ENCODE data around the gene TMEM170B.

The TMEM170B gene

DNA sequence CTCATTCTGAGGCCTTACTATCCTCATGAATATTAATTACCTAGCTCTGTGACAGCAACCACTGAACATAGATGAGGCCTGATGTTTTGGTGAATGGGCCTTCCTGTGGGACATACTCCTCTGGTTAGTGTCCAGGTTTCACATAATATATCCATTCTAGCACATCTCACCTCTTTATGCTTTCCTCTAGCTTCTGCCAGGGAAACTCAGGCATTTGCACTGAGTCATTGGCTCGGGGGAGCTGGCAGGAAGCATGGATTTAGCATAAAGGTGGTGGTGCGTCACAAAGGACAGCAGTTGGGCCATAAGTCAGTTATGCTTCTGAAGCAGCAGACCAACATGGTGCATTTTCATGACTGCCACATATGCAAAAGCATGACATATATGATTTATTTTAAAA, 37.5 kb upstream of the TMEM170B start:
- H4K20me1 ChIP-seq (ENCODE audit: insufficient read depth, low read length), result no peaks in the 10 kb centered on the region
- no peak overlapping the region for H2AFZ ChIP-seq (ENCODE audit: low read depth, low read length)
- no peak overlapping the region for H3K4me2 ChIP-seq (ENCODE audit: low read length)

GRCh38 chr6:11509471-11509870, 28.1 kb upstream of the TMEM170B start:
- H3K4me3 ChIP-seq (ENCODE audit: low read length), result no peak overlapping the region
- TF ChIP-seq EZH2phosphoT487 (IDR thresholded peaks at IDR 0.05; ENCODE audit: low read depth) (no peak), CTCF (IDR thresholded peaks at IDR 0.05; ENCODE audit: low read depth, low read length) (no peak)
- H3K79me2 ChIP-seq (ENCODE audit: low read length), result no peaks in the 10 kb centered on the region
- H3K4me1 ChIP-seq (ENCODE audit: low read length), result peaks cover 69% of the 10 kb centered on the region
- H4K20me1 ChIP-seq (ENCODE audit: insufficient read depth, low read length), result no peaks in the 10 kb centered on the region
- H3K9ac ChIP-seq (ENCODE audit: low read length), result no peak overlapping the region
- peaks cover 9% of the 10 kb centered on the region for H3K36me3 ChIP-seq (replicated peaks; ENCODE audit: low read depth, low read length)
- no peak overlapping the region for H3K4me2 ChIP-seq (ENCODE audit: low read length)
- H3K27ac ChIP-seq (ENCODE audit: low read length), result no peak overlapping the region
- no peaks in the 10 kb centered on the region for H3K27me3 ChIP-seq (ENCODE audit: low read depth, low read length)
- no peaks in the 10 kb centered on the region for H3K9me3 ChIP-seq (ENCODE audit: insufficient read depth, low read length)
- H2AFZ ChIP-seq (ENCODE audit: low read depth, low read length), result no peak overlapping the region

More for the DNA sequence above, 37.5 kb upstream of the TMEM170B start:
- no peak overlapping the region for H3K4me3 ChIP-seq (ENCODE audit: low read length)
- H3K79me2 ChIP-seq (ENCODE audit: low read length), result no peaks in the 10 kb centered on the region
- no peaks in the 10 kb centered on the region for H3K9me3 ChIP-seq (ENCODE audit: insufficient read depth, low read length)
- H3K27ac ChIP-seq (ENCODE audit: low read length), result no peak overlapping the region
- peaks cover 32% of the 10 kb centered on the region for H3K4me1 ChIP-seq (ENCODE audit: low read length)
- H3K27me3 ChIP-seq (ENCODE audit: low read depth, low read length), result no peaks in the 10 kb centered on the region
- H3K36me3 ChIP-seq (replicated peaks; ENCODE audit: low read depth, low read length), result no peaks in the 10 kb centered on the region
- no peak overlapping the region for H3K9ac ChIP-seq (ENCODE audit: low read length)
- no peak for TF ChIP-seq EZH2phosphoT487 (IDR thresholded peaks at IDR 0.05; ENCODE audit: low read depth)
- TF ChIP-seq CTCF (IDR thresholded peaks at IDR 0.05; ENCODE audit: low read depth, low read length), result no peak

- TF ChIP-seq EZH2phosphoT487 (IDR thresholded peaks at IDR 0.05; ENCODE audit: low read depth), result no peak
- no peak for TF ChIP-seq CTCF (IDR thresholded peaks at IDR 0.05; ENCODE audit: low read depth, low read length)
- H3K36me3 ChIP-seq (replicated peaks; ENCODE audit: low read depth, low read length), result peaks cover 14% of the 10 kb centered on the region
- no peaks in the 10 kb centered on the region for H3K79me2 ChIP-seq (ENCODE audit: low read length)
- H3K4me2 ChIP-seq (ENCODE audit: low read length), result peak overlapping the region; percentile 80
- peak overlapping the region; percentile 44 for H3K4me3 ChIP-seq (ENCODE audit: low read length)
- peaks cover 87% of the 10 kb centered on the region for H3K4me1 ChIP-seq (ENCODE audit: low read length)
- no peaks in the 10 kb centered on the region for H4K20me1 ChIP-seq (ENCODE audit: insufficient read depth, low read length)
- no peak overlapping the region for H2AFZ ChIP-seq (ENCODE audit: low read depth, low read length)
- peak overlapping the region; percentile 99 for H3K27ac ChIP-seq (ENCODE audit: low read length)
- 0 out of 2 replicates have a peak, but pooled peaks cover 4% of the 10 kb centered on the region for H3K9me3 ChIP-seq (ENCODE audit: insufficient read depth, low read length)
- H3K27me3 ChIP-seq (ENCODE audit: low read depth, low read length), result no peaks in the 10 kb centered on the region
- peak overlapping the region; percentile 80 for H3K9ac ChIP-seq (ENCODE audit: low read length)
These were observed 22.9 kb upstream of the TMEM170B start for GRCh38 chr6:11514672-11515071.

DNA sequence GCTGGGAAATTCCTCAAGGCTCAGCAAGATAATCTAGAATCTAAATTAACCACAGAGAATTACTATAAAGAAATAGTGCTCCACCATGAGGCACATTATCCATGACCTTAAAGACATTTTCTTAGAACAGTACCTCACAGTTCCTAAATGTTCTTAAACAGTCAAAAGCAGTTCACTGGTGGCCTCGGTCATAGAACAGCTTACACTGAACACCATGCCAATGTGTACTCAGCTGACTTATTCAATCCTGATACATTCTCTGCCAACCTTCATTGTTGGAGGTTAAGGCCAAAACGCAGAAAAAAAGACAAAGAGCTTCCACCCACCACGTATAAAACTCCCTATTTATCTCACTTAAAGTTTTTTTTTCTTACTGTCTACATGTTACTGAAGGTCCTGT, 21.8 kb upstream of the TMEM170B start:
- peak overlapping the region; percentile 80 for H3K9ac ChIP-seq (ENCODE audit: low read length)
- peaks cover 87% of the 10 kb centered on the region for H3K4me1 ChIP-seq (ENCODE audit: low read length)
- TF ChIP-seq EZH2phosphoT487 (IDR thresholded peaks at IDR 0.05; ENCODE audit: low read depth) (no peak), CTCF (IDR thresholded peaks at IDR 0.05; ENCODE audit: low read depth, low read length) (no peak)
- peak overlapping the region; percentile 99 for H3K27ac ChIP-seq (ENCODE audit: low read length)
- peak overlapping the region; percentile 80 for H3K4me2 ChIP-seq (ENCODE audit: low read length)
- 0 out of 2 replicates have a peak, but pooled peaks cover 4% of the 10 kb centered on the region for H3K9me3 ChIP-seq (ENCODE audit: insufficient read depth, low read length)
- peaks cover 11% of the 10 kb centered on the region for H3K36me3 ChIP-seq (replicated peaks; ENCODE audit: low read depth, low read length)
- H3K4me3 ChIP-seq (ENCODE audit: low read length), result peak overlapping the region; percentile 44
- no peaks in the 10 kb centered on the region for H3K27me3 ChIP-seq (ENCODE audit: low read depth, low read length)
- H3K79me2 ChIP-seq (ENCODE audit: low read length), result no peaks in the 10 kb centered on the region
- H2AFZ ChIP-seq (ENCODE audit: low read depth, low read length), result peak overlapping the region; percentile 4; the same call in 1 of the 2 replicates
- no peaks in the 10 kb centered on the region for H4K20me1 ChIP-seq (ENCODE audit: insufficient read depth, low read length)

Data from OCI-LY3 (cell line).